Stimulated activated effector memory CD8-positive, alpha-beta T cell treated with anti-CD3 and anti-CD28 coated beads, Interleukin-12 subunit alpha, Interleukin-12 subunit beta, amount 100 ng/mL, for 72 hours (primary cell): Measurements from ENCODE around the gene CAGE1.

Experiments
- ATAC-seq: fragments of 150-1000 bp; cut with Tn5 transposase; 2 replicates; pipeline ENCODE4 v1.10.0; 2021
- DNase-seq, 2 donors: peaks; one replicate each; pipeline ENCODE4 v3.0.0; 2021 to 2022; ENCODE audit warnings: low spot score in 2 of 2
- H3K27ac Mint-ChIP-seq: one replicate; pipeline ENCODE4 v1.8.0; 2022; ENCODE audit warnings: mild to moderate bottlenecking, mixed read lengths
- H3K36me3 Mint-ChIP-seq: one replicate; pipeline ENCODE4 v1.8.0; 2022; ENCODE audit warnings: mild to moderate bottlenecking, mixed read lengths
- H3K4me1 Mint-ChIP-seq: one replicate; pipeline ENCODE4 v1.8.0; 2022; ENCODE audit warnings: mixed read lengths
- H3K4me3 Mint-ChIP-seq: one replicate; pipeline ENCODE4 v1.8.0; 2022; ENCODE audit warnings: mild to moderate bottlenecking, mixed read lengths
- H3K9me3 Mint-ChIP-seq: one replicate; pipeline ENCODE4 v1.8.0; 2022; ENCODE audit warnings: mixed read lengths

Gene CAGE1

DNA sequence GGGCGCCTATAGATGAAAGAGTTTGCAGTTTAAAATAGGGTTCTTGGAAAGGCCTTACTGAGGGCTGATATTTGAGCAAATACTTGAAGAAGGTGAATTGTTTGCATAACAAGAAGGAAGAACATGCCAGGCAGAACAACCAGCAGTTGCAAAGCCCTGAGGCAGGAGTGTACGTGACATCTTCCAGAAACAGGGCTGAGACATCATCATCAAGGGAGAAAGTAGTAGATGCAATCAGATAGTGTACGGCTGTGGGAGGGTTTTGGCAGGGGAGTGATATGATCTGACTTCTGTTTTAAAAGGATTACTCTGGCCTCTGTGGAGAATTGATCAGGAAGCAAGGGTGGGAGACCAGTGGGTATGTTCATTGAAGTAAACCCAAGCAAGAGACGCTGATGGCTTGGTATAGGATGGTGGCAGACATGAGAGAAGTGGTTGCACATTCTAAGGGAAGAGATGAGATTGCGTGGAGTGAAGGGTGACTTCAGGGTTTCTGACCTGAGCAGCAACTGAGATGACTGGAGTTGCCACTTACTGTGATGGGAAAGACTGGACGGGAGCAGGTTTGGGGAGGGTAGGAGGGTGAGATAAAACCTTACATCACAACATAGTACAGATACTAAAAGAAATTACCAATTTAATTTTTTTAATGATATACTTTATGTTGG is 28.8 kb upstream of the CAGE1 start:
- no peak overlapping the region for H3K4me3 Mint-ChIP-seq
- no peaks in the 10 kb centered on the region for H3K9me3 Mint-ChIP-seq
- peaks cover 58% of the 10 kb centered on the region for H3K36me3 Mint-ChIP-seq
- H3K27ac Mint-ChIP-seq, result no peak overlapping the region
- DNase-seq, result no peak
- H3K4me1 Mint-ChIP-seq, result no peaks in the 10 kb centered on the region
- ATAC-seq, result no peak

DNA sequence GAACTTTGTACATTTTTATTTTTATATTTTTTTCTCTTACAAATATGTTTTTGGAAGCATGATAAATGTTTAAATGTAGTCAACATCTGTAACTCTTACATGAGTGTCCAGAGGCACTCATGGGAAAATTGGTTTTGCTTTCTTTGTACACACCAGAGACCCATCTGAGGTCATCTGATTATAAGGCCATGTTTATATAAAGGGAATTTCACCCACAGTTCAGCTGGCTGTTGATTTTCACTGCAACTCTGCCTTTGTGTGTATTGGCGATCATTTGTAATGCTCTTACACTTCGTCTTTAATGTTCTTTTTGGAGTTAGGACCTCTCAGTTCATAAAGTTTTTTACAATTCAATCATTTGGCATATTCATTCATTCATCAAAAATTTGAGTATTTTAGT is 28.1 kb upstream of the CAGE1 start:
- ATAC-seq, result no peak
- no peak for DNase-seq
- Mint-ChIP-seq H3K9me3 (no peaks in the 10 kb centered on the region), H3K27ac (no peak overlapping the region), H3K4me1 (no peaks in the 10 kb centered on the region), H3K36me3 (peaks cover 65% of the 10 kb centered on the region), H3K4me3 (no peak overlapping the region)

DNA sequence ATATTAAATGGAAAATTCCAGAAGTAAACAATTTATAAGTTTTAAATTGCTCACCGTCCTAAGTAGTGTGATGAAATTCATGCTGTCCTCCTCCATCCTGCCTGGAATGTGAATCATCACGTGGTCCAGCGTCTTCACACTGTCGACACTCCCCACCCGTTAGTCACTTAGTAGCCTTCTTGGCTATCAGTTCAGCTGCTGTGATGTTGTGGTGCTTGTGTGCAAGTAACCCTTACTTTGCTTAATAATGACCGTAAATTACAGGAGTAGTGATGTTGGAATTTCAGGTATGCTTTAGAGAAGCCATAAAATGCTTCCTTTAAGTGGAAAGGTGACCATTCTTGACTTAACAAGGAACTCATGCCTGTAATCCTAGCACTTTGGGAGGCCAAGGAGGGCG is 25.3 kb upstream of the CAGE1 start:
- H3K27ac Mint-ChIP-seq, result no peak overlapping the region
- no peaks in the 10 kb centered on the region for H3K9me3 Mint-ChIP-seq
- DNase-seq, result no peak
- peaks cover 93% of the 10 kb centered on the region for H3K36me3 Mint-ChIP-seq
- H3K4me3 Mint-ChIP-seq, result no peak overlapping the region
- H3K4me1 Mint-ChIP-seq, result no peaks in the 10 kb centered on the region
- ATAC-seq, result no peak

- H3K27ac Mint-ChIP-seq, result peak overlapping the region; percentile 29
- no peaks in the 10 kb centered on the region for H3K4me1 Mint-ChIP-seq
- no peak overlapping the region for H3K4me3 Mint-ChIP-seq
- DNase-seq (no peak), ATAC-seq (no peak)
- H3K36me3 Mint-ChIP-seq, result peaks cover 100% of the 10 kb centered on the region
- no peaks in the 10 kb centered on the region for H3K9me3 Mint-ChIP-seq
Observed at GRCh38 chr6:7413151-7413823, 23.7 kb upstream of the CAGE1 start.

DNA sequence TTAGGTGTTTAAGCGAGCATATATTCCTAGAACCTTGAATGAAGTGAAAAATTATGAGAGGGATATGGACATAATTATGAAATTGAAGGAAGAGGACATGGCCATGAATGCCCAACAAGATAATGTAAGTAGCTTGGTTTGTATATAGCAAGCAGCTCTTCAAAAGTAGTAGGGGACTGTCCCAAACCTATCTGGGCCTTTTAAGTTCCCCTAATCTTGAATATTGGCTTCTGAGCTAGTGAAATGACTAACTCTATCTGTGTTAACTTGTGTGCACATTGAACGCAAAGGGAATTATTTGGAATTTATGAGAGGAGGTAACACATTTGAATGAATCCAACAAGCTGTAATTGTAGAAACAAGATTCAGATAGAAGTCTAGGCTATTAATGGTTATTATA is 21.8 kb upstream of the CAGE1 start:
- Mint-ChIP-seq H3K27ac (no peak overlapping the region), H3K4me3 (no peak overlapping the region), H3K4me1 (no peaks in the 10 kb centered on the region), H3K9me3 (no peaks in the 10 kb centered on the region), H3K36me3 (peaks cover 100% of the 10 kb centered on the region)
- no peak for DNase-seq
- ATAC-seq, result no peak

DNA sequence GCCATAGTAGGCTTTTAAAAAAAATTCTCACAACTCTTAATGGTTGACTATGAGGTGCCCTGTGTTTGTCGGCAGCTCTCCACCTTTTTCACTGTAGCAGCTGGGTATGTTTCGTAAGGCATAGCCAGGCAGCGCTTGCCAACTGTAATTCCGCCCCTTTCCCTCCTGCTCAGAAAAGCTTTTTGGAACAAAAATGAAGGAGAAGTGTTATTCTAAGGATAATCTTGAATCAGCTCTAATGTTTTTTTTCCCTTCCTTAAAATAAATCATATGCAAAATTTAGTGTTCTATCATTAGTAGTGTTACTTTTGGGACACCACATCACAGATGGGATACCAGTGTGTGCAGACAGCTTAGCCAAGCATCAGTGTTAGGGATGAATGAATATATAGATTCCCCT is 21.3 kb upstream of the CAGE1 start:
- DNase-seq (no peak), ATAC-seq (no peak)
- Mint-ChIP-seq H3K27ac (no peak overlapping the region), H3K9me3 (no peaks in the 10 kb centered on the region), H3K4me1 (no peaks in the 10 kb centered on the region), H3K4me3 (no peak overlapping the region), H3K36me3 (peaks cover 100% of the 10 kb centered on the region)

DNA sequence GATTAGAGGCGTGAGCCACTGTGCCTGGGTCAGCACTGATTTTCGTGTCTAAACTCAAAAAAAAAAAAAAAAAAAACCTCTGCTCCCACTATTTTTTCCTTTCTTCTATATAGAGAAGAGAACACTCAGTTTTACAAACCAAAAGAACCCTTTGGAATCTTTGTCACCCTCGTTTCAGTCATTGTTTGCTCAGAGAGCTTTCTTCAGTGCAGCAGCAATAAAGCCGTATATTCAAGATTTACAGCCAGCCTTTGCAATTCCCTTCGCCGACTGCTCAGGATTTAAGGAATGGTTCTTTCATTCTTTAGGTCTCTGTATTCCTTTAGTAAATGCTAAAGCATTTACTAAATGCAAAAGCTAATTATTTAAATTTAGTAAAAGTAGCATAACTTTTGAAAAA is 20.2 kb upstream of the CAGE1 start:
- Mint-ChIP-seq H3K36me3 (peaks cover 100% of the 10 kb centered on the region), H3K4me1 (no peaks in the 10 kb centered on the region), H3K4me3 (no peak overlapping the region), H3K9me3 (no peaks in the 10 kb centered on the region), H3K27ac (no peak overlapping the region)
- DNase-seq (no peak), ATAC-seq (no peak)

DNA sequence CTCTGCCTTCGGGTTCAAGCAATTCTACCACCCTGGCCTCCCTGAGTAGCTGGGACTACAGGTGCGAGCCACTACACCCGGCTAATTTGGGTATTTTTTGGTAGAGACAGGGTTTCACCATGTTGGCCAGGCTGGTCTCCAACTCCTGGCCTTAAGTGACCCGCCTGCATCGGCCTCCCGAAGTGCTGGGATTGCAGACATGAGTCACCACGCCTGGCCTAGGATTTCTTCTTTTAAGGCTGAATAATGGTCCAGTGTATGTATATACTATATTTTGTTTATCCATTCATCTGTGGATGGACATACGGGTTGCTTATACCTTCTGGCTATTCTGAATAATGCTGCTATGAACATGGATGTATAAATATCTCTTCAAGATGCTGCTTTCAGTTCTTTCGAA is 17.2 kb upstream of the CAGE1 start:
- H3K9me3 Mint-ChIP-seq, result no peaks in the 10 kb centered on the region
- DNase-seq, result no peak
- H3K4me1 Mint-ChIP-seq, result no peaks in the 10 kb centered on the region
- no peak overlapping the region for H3K27ac Mint-ChIP-seq
- H3K4me3 Mint-ChIP-seq, result no peak overlapping the region
- no peak for ATAC-seq
- H3K36me3 Mint-ChIP-seq, result peaks cover 100% of the 10 kb centered on the region

- peaks cover 100% of the 10 kb centered on the region for H3K36me3 Mint-ChIP-seq
- no peaks in the 10 kb centered on the region for H3K9me3 Mint-ChIP-seq
- ATAC-seq (no peak), DNase-seq (no peak)
- no peaks in the 10 kb centered on the region for H3K4me1 Mint-ChIP-seq
- H3K4me3 Mint-ChIP-seq, result no peak overlapping the region
- H3K27ac Mint-ChIP-seq, result peak overlapping the region; percentile 57
Observed at GRCh38 chr6:7404546-7404945, 15.0 kb upstream of the CAGE1 start.

- Mint-ChIP-seq H3K4me1 (no peaks in the 10 kb centered on the region), H3K27ac (peak overlapping the region; percentile 52), H3K9me3 (no peaks in the 10 kb centered on the region), H3K36me3 (peaks cover 100% of the 10 kb centered on the region), H3K4me3 (no peak overlapping the region)
- no peak for ATAC-seq
- DNase-seq, result no peak
Observed at GRCh38 chr6:7402716-7403115, 13.2 kb upstream of the CAGE1 start.

GRCh38 chr6:7401075-7401474 is 11.5 kb upstream of the CAGE1 start:
- Mint-ChIP-seq H3K27ac (peak overlapping the region; percentile 29), H3K36me3 (peaks cover 100% of the 10 kb centered on the region)

GRCh38 chr6:7392402-7392801 is 2.9 kb upstream of the CAGE1 start:
- peaks cover 68% of the 10 kb centered on the region for H3K36me3 Mint-ChIP-seq
- H3K4me3 Mint-ChIP-seq, result no peak overlapping the region
- no peak for ATAC-seq
- H3K9me3 Mint-ChIP-seq, result no peaks in the 10 kb centered on the region
- H3K27ac Mint-ChIP-seq, result no peak overlapping the region
- DNase-seq, result no peak
- peaks cover 44% of the 10 kb centered on the region for H3K4me1 Mint-ChIP-seq

More at GRCh38 chr6:7401075-7401474, 11.5 kb upstream of the CAGE1 start:
- DNase-seq (no peak), ATAC-seq (no peak)
- H3K9me3 Mint-ChIP-seq, result no peaks in the 10 kb centered on the region
- H3K4me3 Mint-ChIP-seq, result no peak overlapping the region
- no peaks in the 10 kb centered on the region for H3K4me1 Mint-ChIP-seq

GRCh38 chr6:7391151-7391550 is 1.6 kb upstream of the CAGE1 start:
- DNase-seq, result no peak
- Mint-ChIP-seq H3K27ac (peak overlapping the region; percentile 93), H3K9me3 (no peaks in the 10 kb centered on the region), H3K36me3 (peaks cover 56% of the 10 kb centered on the region), H3K4me1 (peaks cover 44% of the 10 kb centered on the region), H3K4me3 (peak overlapping the region; percentile 81)
- ATAC-seq, result no peak

GRCh38 chr6:7390226-7390878 is 810 bp upstream of the CAGE1 start:
- DNase-seq (no peak), ATAC-seq (peak; percentile 5)
- no peaks in the 10 kb centered on the region for H3K9me3 Mint-ChIP-seq
- H3K4me1 Mint-ChIP-seq, result peaks cover 44% of the 10 kb centered on the region
- H3K4me3 Mint-ChIP-seq, result peak overlapping the region; percentile 81
- H3K27ac Mint-ChIP-seq, result peak overlapping the region; percentile 93
- H3K36me3 Mint-ChIP-seq, result peaks cover 48% of the 10 kb centered on the region

DNA sequence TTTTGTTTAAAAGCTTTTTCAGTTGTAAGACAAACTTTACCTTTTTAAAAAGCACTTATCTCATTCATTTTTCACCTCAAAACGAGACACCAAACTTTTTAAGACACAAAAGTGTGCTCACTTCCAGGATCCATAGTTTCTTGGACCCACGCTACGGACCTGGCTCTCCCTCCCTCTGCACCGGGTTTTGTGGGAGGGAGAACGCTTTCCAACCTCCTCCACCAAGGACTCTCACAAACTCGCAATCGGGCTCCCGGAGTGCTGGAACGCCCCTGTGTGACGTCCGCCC is 436 bp downstream of the CAGE1 start:
- peak overlapping the region; percentile 81 for H3K4me3 Mint-ChIP-seq
- no peaks in the 10 kb centered on the region for H3K9me3 Mint-ChIP-seq
- peaks cover 35% of the 10 kb centered on the region for H3K36me3 Mint-ChIP-seq
- H3K4me1 Mint-ChIP-seq, result peaks cover 44% of the 10 kb centered on the region
- DNase-seq (no peak), ATAC-seq (no peak)
- peak overlapping the region; percentile 93 for H3K27ac Mint-ChIP-seq

DNA sequence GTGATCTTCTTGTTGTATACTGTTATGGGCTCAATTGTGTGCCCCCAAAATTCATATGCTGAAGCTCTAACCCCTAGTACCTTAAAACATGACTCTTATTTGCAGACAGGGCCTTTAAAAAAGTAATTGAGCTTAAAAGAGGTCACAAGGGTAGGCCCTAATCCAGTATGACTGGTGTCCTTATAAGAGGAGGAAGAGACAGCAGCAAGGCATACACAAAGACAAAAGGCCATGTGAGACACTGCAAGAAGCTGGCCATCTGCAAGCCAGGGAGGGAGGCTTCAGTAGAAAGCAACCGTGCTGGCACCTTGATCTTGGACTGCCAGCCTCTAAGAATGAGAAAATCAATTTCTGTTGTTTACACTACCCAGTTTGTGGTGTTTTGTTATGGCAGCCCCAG is 8.4 kb downstream of the CAGE1 start:
- Mint-ChIP-seq H3K27ac (no peak overlapping the region), H3K9me3 (no peaks in the 10 kb centered on the region), H3K4me3 (no peak overlapping the region), H3K36me3 (no peaks in the 10 kb centered on the region), H3K4me1 (no peaks in the 10 kb centered on the region)
- ATAC-seq (no peak), DNase-seq (no peak)
